BLaER1 (cell line): ENCODE measurements around the gene CYP1A2.
A peak's percentile ranks its signal among the peaks of the same experiment; 100 is the strongest.
"Not testable (repeated sequence)": the region's sequence is repeated elsewhere in the genome, so short reads cannot be mapped to it uniquely, and the experiment has no call there.

Source experiments
- H3K27ac ChIP-seq: shearing (Covaris generic); formaldehyde crosslinking; 2 replicates; pipeline ENCODE4 v1.8.1; 2022
- H3K27me3 ChIP-seq: shearing (Covaris generic); formaldehyde crosslinking; 2 replicates; pipeline ENCODE4 v1.8.1; 2022
- H3K36me3 ChIP-seq: shearing (Covaris generic); formaldehyde crosslinking; 2 replicates; pipeline ENCODE4 v1.8.1; 2022
- H3K4me1 ChIP-seq: shearing (Covaris generic); formaldehyde crosslinking; 2 replicates; pipeline ENCODE4 v1.8.1; 2022
- H3K4me2 ChIP-seq: shearing (Covaris generic); formaldehyde crosslinking; 2 replicates; pipeline ENCODE4 v1.8.1; 2022
- H3K4me3 ChIP-seq: shearing (Covaris generic); formaldehyde crosslinking; 2 replicates; pipeline ENCODE4 v1.8.1; 2022
- H3K9ac ChIP-seq: shearing (Covaris generic); formaldehyde crosslinking; 2 replicates; pipeline ENCODE4 v1.8.1; 2022
- H3K9me3 ChIP-seq: shearing (Covaris generic); formaldehyde crosslinking; 2 replicates; pipeline ENCODE4 v1.8.1; 2022
- H4K20me1 ChIP-seq: shearing (Covaris generic); formaldehyde crosslinking; 2 replicates; pipeline ENCODE4 v1.8.1; 2022
- Cebpa-rat ChIP-seq: shearing (Covaris generic); IDR thresholded peaks from 2 replicates; pipeline ENCODE4 v1.8.1; 2022

CYP1A2 gene

DNA sequence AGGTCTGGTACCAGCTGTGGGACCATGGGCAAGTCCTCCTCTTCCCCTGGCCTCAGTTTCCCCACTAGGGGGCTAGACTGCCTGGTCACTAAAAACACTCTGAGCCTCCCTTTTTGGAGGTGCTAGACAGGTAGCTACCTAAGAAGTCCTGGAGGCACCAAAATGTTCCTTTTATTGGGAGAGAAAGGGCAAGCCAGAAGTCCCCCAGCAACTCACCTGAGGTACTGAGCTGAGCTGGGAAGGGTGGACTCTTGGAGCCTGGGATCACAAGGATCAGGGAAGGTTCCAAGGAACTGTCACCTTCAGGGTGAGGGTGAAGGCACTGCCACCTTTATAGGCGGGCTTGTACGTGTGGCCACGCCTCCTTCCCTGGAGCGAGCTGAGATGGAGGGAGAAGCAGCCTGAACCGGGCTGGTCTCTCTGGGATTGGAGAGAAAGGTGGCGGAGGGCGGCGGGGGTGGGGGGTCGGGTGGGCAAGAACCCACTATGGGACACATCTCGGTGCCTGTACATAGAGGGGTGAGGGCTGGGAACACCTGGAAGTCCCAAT lies 23.3 kb upstream of the CYP1A2 start, which contains the start of gene CYP1A1:
Gene CYP1A1, minus strand, starts transcription at position 304 of the 550 bp plus-strand sequence. CDS start 2,431 bp downstream, outside the sequence.
- Histone ChIP-seq H3K27ac (no peak within 1 kb of the TSS), H3K27me3 (peaks cover 41% of the 10 kb centered on the region), H3K4me2 (peak within 1 kb of the TSS; percentile 97), H4K20me1 (peaks cover 6% of the 10 kb centered on the region; the same call in 1 of the 2 replicates), H3K4me1 (peaks cover 24% of the 10 kb centered on the region), H3K4me3 (peak within 1 kb of the TSS; percentile 68), H3K9me3 (no peaks in the 10 kb centered on the region), H3K9ac (peak within 1 kb of the TSS; percentile 45; the same call in 1 of the 2 replicates), H3K36me3 (no peaks in the 10 kb centered on the region)
- no peak for TF ChIP-seq Cebpa-rat

DNA sequence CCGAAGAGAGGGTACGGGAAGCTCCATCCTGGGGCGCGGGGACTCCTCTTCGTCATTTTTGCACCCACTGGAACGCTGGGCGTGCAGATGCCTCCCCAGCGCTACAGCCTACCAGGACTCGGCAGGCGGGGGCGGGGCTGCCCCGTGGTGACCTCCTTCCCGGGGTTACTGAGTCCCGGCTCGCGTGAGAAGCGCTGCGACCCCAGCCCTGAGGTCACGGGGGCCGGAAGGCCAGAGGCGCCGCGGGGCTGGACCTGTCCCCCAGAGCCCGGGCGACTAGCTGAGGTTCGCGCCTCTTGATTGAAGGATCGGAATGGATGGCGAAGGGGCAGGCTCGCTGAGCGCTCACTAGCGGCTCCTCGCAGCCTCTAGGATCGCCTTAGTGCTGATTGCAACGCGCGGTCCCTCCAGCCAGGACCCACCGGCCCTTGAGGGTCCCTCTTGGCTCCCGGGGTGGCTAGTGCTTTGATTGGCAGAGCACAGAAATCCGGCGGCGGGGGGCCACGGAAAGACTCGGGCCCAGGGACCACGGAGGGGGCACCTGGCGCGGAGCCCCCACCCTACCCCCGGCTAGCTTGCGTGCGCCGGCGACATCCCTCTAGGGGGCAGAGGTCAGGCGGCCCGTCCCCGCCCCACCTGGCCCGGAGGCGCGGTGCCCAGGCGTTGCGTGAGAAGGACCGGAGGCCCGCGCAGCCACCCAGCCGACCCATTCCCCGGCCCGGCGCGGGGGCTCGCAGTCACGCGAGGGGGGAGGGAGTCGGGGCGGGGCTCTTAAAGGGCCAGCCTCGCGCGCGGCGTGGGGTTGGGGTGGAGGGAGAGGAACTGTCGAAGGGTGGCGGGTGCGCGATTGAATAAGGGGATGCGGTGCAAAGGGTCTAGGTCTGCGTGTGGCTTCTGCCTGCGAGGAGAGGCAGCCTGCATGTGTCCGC lies 22.5 kb upstream of the CYP1A2 start:
- Histone ChIP-seq H3K27ac (no peak overlapping the region), H3K4me1 (peaks cover 16% of the 10 kb centered on the region), H3K4me2 (peak overlapping the region; percentile 97), H3K9me3 (no peaks in the 10 kb centered on the region), H3K4me3 (peak overlapping the region; percentile 68), H3K36me3 (no peaks in the 10 kb centered on the region), H3K27me3 (peaks cover 41% of the 10 kb centered on the region), H4K20me1 (peaks cover 6% of the 10 kb centered on the region; the same call in 1 of the 2 replicates), H3K9ac (peak overlapping the region; percentile 45; the same call in 1 of the 2 replicates)
- TF ChIP-seq Cebpa-rat, result no peak

- Histone ChIP-seq H3K27ac (no peak overlapping the region), H3K9me3 (no peaks in the 10 kb centered on the region), H3K4me3 (peak overlapping the region; percentile 68), H3K9ac (no peak overlapping the region), H3K4me1 (peaks cover 12% of the 10 kb centered on the region), H3K4me2 (peak overlapping the region; percentile 97), H4K20me1 (peaks cover 6% of the 10 kb centered on the region; the same call in 1 of the 2 replicates), H3K36me3 (no peaks in the 10 kb centered on the region), H3K27me3 (peaks cover 41% of the 10 kb centered on the region)
- no peak for TF ChIP-seq Cebpa-rat
These were observed 21.9 kb upstream of the CYP1A2 start for GRCh38 chr15:74726774-74727164.

DNA sequence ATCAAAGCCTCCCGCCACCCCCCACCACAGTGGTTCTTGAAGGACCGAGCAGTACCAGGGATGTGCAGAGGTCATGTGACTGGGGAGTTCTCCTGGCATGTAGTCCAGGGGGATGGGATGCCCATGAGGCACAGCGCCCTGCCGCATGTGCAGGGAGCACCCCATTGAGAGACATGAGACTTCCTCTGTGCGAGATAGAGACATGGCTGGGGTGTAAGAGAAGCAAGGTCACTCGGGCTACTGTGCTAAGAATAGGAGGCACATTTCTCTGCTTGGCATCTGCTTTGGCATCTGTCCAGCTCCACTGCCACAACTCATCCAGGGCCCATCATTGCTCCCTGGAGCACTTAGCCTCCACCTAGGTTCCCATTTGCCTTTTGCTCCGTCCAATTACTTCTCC lies 20.9 kb upstream of the CYP1A2 start:
- Histone ChIP-seq H3K36me3 (no peaks in the 10 kb centered on the region), H3K9me3 (no peaks in the 10 kb centered on the region), H3K27me3 (peaks cover 41% of the 10 kb centered on the region), H3K9ac (no peak overlapping the region), H3K4me1 (peaks cover 12% of the 10 kb centered on the region), H3K27ac (no peak overlapping the region), H3K4me2 (no peak overlapping the region), H3K4me3 (no peak overlapping the region), H4K20me1 (peaks cover 6% of the 10 kb centered on the region; the same call in 1 of the 2 replicates)
- TF ChIP-seq Cebpa-rat, result no peak

- not testable (repeated sequence) for H3K9me3 ChIP-seq, H3K4me3 ChIP-seq, H3K4me2 ChIP-seq, H4K20me1 ChIP-seq, H3K9ac ChIP-seq, H3K27ac ChIP-seq, H3K36me3 ChIP-seq
- Histone ChIP-seq H3K27me3 (peaks cover 41% of the 10 kb centered on the region), H3K4me1 (peaks cover 12% of the 10 kb centered on the region)
These were observed 19.9 kb upstream of the CYP1A2 start for GRCh38 chr15:74728699-74729098.

DNA sequence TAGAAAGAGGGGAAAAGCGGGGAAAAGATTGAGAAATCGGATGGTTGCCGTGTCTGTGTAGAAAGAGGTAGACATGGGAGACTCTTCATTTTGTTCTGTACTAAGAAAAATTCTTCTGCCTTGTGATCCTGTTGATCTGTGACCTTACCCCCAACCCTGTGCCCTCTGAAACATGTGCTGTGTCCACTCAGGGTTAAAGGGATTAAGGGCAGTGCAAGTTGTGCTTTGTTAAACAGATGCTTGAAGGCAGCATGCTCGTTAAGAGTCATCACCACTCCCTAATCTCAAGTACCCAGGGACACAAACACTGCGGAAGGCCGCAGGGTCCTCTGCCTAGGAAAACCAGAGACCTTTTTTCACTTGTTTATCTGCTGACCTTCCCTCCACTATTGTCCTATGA lies 19.3 kb upstream of the CYP1A2 start:
- Histone ChIP-seq H3K27me3 (peaks cover 38% of the 10 kb centered on the region), H3K4me1 (peaks cover 12% of the 10 kb centered on the region)
- H3K9me3 ChIP-seq, H3K27ac ChIP-seq, H4K20me1 ChIP-seq, H3K36me3 ChIP-seq, H3K4me2 ChIP-seq, H3K4me3 ChIP-seq, H3K9ac ChIP-seq: not testable (repeated sequence)

DNA sequence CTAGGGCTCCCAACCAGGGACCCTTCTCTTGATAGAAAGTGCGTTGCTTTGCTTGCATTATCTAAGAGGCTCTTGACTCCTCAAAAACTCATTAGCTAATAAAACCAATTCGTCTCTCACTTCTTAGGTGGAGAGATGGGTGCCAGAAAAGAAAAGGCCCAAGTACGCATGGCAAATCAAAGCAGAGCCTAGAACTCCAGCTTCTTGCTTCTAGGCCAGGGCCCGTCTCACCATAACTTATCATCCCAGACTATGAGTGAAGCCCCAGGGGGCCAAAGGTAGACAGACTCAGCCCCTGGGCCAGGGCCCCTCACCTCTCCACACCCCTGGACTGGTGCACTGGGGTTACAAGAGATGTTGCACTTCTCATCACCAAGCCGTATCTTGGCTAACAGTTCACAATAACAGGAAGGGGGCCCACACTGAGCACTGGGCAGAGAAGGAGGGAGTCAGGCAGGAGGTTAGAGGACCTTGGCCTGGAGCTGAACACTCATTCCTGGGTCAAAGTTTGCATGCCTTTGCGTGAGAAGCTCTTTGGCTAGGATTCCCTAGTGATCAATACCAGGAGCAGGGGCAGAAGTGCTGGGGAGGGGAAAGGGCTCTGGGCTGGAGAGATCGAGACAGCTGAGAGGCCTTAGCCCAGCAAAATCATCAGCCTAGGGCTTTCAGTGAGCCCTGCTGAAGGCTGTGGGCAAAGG lies 17.9 kb upstream of the CYP1A2 start:
- Histone ChIP-seq H3K4me2 (no peak overlapping the region), H3K27ac (no peak overlapping the region), H3K4me3 (no peak overlapping the region), H3K36me3 (no peaks in the 10 kb centered on the region), H4K20me1 (no peaks in the 10 kb centered on the region), H3K9me3 (peaks cover 9% of the 10 kb centered on the region), H3K9ac (no peak overlapping the region), H3K27me3 (peaks cover 24% of the 10 kb centered on the region), H3K4me1 (peaks cover 11% of the 10 kb centered on the region)
- TF ChIP-seq Cebpa-rat, result no peak

- Histone ChIP-seq H4K20me1 (no peaks in the 10 kb centered on the region), H3K27ac (no peak overlapping the region), H3K4me3 (no peak overlapping the region), H3K36me3 (no peaks in the 10 kb centered on the region), H3K4me1 (no peaks in the 10 kb centered on the region), H3K9me3 (peaks cover 30% of the 10 kb centered on the region), H3K9ac (no peak overlapping the region), H3K4me2 (no peak overlapping the region), H3K27me3 (peaks cover 3% of the 10 kb centered on the region)
- no peak for TF ChIP-seq Cebpa-rat
These were observed 15.8 kb upstream of the CYP1A2 start for GRCh38 chr15:74732846-74733245.

- H4K20me1 ChIP-seq, result no peaks in the 10 kb centered on the region
- peaks cover 34% of the 10 kb centered on the region for H3K9me3 ChIP-seq
- no peak overlapping the region for H3K9ac ChIP-seq
- H3K4me3 ChIP-seq, result no peak overlapping the region
- no peaks in the 10 kb centered on the region for H3K36me3 ChIP-seq
- H3K27ac ChIP-seq, result no peak overlapping the region
- H3K27me3 ChIP-seq, result no peaks in the 10 kb centered on the region
- no peaks in the 10 kb centered on the region for H3K4me1 ChIP-seq
- no peak for TF ChIP-seq Cebpa-rat
- no peak overlapping the region for H3K4me2 ChIP-seq
These were observed 15.4 kb upstream of the CYP1A2 start for GRCh38 chr15:74733269-74733668.

- Histone ChIP-seq H3K9me3 (peaks cover 54% of the 10 kb centered on the region), H3K4me3 (no peak overlapping the region), H3K4me2 (no peak overlapping the region), H4K20me1 (no peaks in the 10 kb centered on the region), H3K27ac (no peak overlapping the region), H3K9ac (no peak overlapping the region), H3K27me3 (no peaks in the 10 kb centered on the region), H3K4me1 (no peaks in the 10 kb centered on the region), H3K36me3 (no peaks in the 10 kb centered on the region)
- no peak for TF ChIP-seq Cebpa-rat
These were observed 13.3 kb upstream of the CYP1A2 start for GRCh38 chr15:74735305-74735704.

DNA sequence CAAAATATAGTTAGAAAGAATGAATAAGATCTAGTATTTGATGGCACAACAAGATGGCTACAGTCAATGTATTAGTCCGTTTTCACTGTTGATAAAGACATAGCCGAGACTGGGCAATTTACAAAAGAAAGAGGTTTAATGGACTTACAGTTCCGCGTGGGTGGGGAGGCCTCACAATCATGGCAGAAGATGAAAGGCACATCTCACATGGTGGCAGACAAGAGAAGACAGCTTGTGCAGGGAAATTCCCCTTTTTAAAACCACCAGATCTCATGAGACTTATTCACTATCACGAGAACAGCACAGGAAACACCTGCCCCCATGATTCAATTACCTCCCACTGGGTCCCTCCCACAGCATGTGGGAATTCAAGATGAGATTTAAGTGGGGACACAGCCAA lies 10.4 kb upstream of the CYP1A2 start:
- not testable (repeated sequence) for H3K27me3 ChIP-seq, H3K9ac ChIP-seq, H3K4me3 ChIP-seq, H3K27ac ChIP-seq, H4K20me1 ChIP-seq, H3K4me1 ChIP-seq, H3K4me2 ChIP-seq, H3K36me3 ChIP-seq
- H3K9me3 ChIP-seq, result peaks cover 81% of the 10 kb centered on the region
